Epithelial cell of proximal tubule (primary cell): Measurements from ENCODE around the gene AVPI1. TPM values are rescaled to one million over a fixed set of nuclear protein-coding genes. Genes with fewer than 3 reads are reported as not detected.

ENCODE experiments used
- total RNA-seq: library from RNA; depleted of rRNA; stranded (reverse); fragments of >200 nt; gene quantifications from 2 replicates; pipeline ENCODE4 v1.2.3, GENCODE V29; 2015

Gene AVPI1
- total RNA-seq, 1 donor from 2014 or later, result 6.5 TPM

Other genes with a start within 250 kb of the AVPI1 start
- 34.2 and 65.3 TPM in 2 replicates for gene EXOSC1, start 241.2 kb downstream of the AVPI1 start, total RNA-seq
- gene ZDHHC16, start 241.1 kb downstream of the AVPI1 start, total RNA-seq, result 44.7 and 78.0 TPM in 2 replicates
- 103 and 108 TPM in 2 replicates for gene MMS19, start 188.8 kb downstream of the AVPI1 start, total RNA-seq
- gene UBTD1, start 188.3 kb downstream of the AVPI1 start, total RNA-seq, result 21.6 and 23.6 TPM in 2 replicates
- gene ANKRD2, start 114.5 kb downstream of the AVPI1 start, total RNA-seq, result 3.3 and 6.8 TPM in 2 replicates
- 4.1 and 10.8 TPM in 2 replicates for gene HOGA1, start 102.9 kb downstream of the AVPI1 start, total RNA-seq
- 0.12 TPM in 1 of 2 replicates, not detected in the other for gene C10orf62, start 97.5 kb downstream of the AVPI1 start, total RNA-seq
- gene MORN4, start 53.7 kb downstream of the AVPI1 start, total RNA-seq, result 3.6 and 5.7 TPM in 2 replicates
- 14.0 and 28.6 TPM in 2 replicates for gene PI4K2A, start 46.6 kb downstream of the AVPI1 start, total RNA-seq
- gene MARVELD1, start 26.5 kb upstream of the AVPI1 start, total RNA-seq, result 21.2 and 30.5 TPM in 2 replicates
- 13.5 and 23.6 TPM in 2 replicates for gene ZFYVE27, start 49.9 kb upstream of the AVPI1 start, total RNA-seq
- gene SFRP5, start 84.8 kb upstream of the AVPI1 start, total RNA-seq, result not detected in 2 replicates
- 0.12 and 0.43 TPM in 2 replicates for gene GOLGA7B, start 162.6 kb upstream of the AVPI1 start, total RNA-seq